Upper lobe of left lung (tissue), 6 donors: ENCODE measurements around the gene TMEM221. TPM values are rescaled to one million over a fixed set of nuclear protein-coding genes. Genes with fewer than 3 reads are reported as not detected.
A peak's percentile ranks its signal among the peaks of the same experiment; 100 is the strongest.

Source experiments
- ATAC-seq, 2 donors: fragments of 200-7000 bp; cut with Tn5 transposase; one replicate each; pipeline ENCODE4 v1.9.1; 2022; ENCODE audit warnings: mild to moderate bottlenecking in 2 of 2, moderate library complexity in 2 of 2; ENCODE audit not compliant: low FRiP score in 2 of 2
- DNase-seq, 2 donors: peaks; one replicate each; pipeline ENCODE4 v3.0.0-alpha.2; 2019 to 2020
- H3K27ac ChIP-seq, 4 donors: fragments of 200-600 bp; sonication (generic); one replicate each; pipeline ENCODE4 v1.5.1; 2016 to 2019
- H3K27me3 ChIP-seq, 4 donors: fragments of 200-600 bp; sonication (generic); one replicate each; pipeline ENCODE4 v1.5.1; 2017 to 2019
- H3K36me3 ChIP-seq, 4 donors: fragments of 200-600 bp; sonication (generic); one replicate each; pipeline ENCODE4 v1.5.1; 2016 to 2019
- H3K4me1 ChIP-seq, 4 donors: fragments of 200-600 bp; sonication (generic); one replicate each; pipeline ENCODE4 v1.5.1; 2018 to 2019
- H3K4me3 ChIP-seq, 4 donors: fragments of 200-600 bp; sonication (generic); one replicate each; pipeline ENCODE4 v1.5.1; 2017 to 2019; ENCODE audit warnings: mild to moderate bottlenecking in 2 of 4, moderate library complexity in 1 of 4
- H3K9me3 ChIP-seq, 4 donors: fragments of 200-600 bp; sonication (generic); one replicate each; pipeline ENCODE4 v1.5.1; 2018 to 2019
- CTCF ChIP-seq, 6 experiments: fragments of 450-650 bp in 4 of 6; fragments of 200-600 bp in 2 of 6; sonication (generic) in 2 of 6; IDR thresholded peaks; one replicate each; pipeline ENCODE4 v1.5.1; 2016 to 2019; ENCODE audit warnings: antibody characterized with exemption in 6 of 6
- EP300 ChIP-seq, 4 donors: sonication (generic); formaldehyde crosslinking; IDR thresholded peaks; one replicate each; pipeline ENCODE4 v1.5.1; 2017; ENCODE audit warnings: antibody characterized with exemption in 4 of 4, control low read depth in 2 of 4
- POLR2A ChIP-seq, 4 donors: fragments of 450-650 bp; IDR thresholded peaks; one replicate each; pipeline ENCODE4 v1.5.1; 2016 to 2017; ENCODE audit warnings: antibody characterized with exemption in 4 of 4, mild to moderate bottlenecking in 2 of 4
- POLR2AphosphoS5 ChIP-seq, 2 donors: sonication (generic); formaldehyde crosslinking; IDR thresholded peaks; one replicate each; pipeline ENCODE4 v1.5.1; 2017; ENCODE audit warnings: antibody characterized with exemption in 2 of 2
- WGBS, 2 donors: methylation state at CpG; one replicate each; pipeline ENCODE4 v1.1.5; 2017 to 2018; 5-methylcytosine and 5-hydroxymethylcytosine counted together
- total RNA-seq, 6 donors: library from RNA; depleted of rRNA in 4 of 6; stranded (reverse); fragments of >200 nt in 4 of 6; gene quantifications; one replicate each; pipeline versions ENCODE4 v1.1.0 to v1.2.1, GENCODE V29; 2016 to 2021
- donor health status: DM: no; HTN: no; CAD: no; lungs with moderate emphysema.
- donor health status: DM: no; HTN: yes; CAD: no; lungs with severe emphysema.

The TMEM221 gene
- total RNA-seq, 6 donors from 2014 or later: 0.14 TPM; not detected in 5

DNA sequence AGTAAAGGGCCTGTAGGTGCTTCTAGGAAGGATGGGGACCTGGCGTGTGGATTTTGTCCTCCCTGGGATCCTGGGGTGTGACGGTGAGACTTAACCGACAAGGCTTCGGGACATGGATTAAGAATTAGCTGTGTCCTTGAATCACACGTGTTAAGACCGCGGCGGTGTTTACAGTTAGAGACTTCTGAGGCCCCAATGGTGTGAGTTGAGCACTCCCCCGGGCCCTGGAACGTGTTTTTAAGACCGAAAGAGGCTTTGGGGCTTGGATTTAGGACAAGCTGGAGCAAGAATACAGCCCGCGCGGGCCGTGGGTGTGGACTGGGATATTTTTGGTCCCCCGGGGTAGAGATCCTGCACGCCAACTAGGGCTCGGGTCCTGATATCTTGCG lies 20.6 kb upstream of the TMEM221 start:
- H3K36me3 ChIP-seq: no peaks in the 10 kb centered on the region
- peak overlapping the region; percentile 91 to 98 (median 96) for H3K4me3 ChIP-seq
- H3K27ac ChIP-seq: peak overlapping the region; percentile 70 to 90 (median 86)
- no peak for ATAC-seq
- H3K4me1 ChIP-seq: peaks cover 23 to 55% (median 31%) of the 10 kb centered on the region in 4 donors
- no peak for TF ChIP-seq POLR2AphosphoS5 (IDR thresholded peaks at IDR 0.05)
- TF ChIP-seq POLR2A (IDR thresholded peaks at IDR 0.05): no peak
- TF ChIP-seq EP300 (IDR thresholded peaks at IDR 0.05): no peak
- no peak for TF ChIP-seq CTCF (IDR thresholded peaks at IDR 0.05)
- H3K27me3 ChIP-seq: no peaks in the 10 kb centered on the region
- no peak for DNase-seq
- no peaks in the 10 kb centered on the region for H3K9me3 ChIP-seq
- 2 to 6% methylated on average over 8 to 18 of the region's 19 CpGs for WGBS, 2 donors

DNA sequence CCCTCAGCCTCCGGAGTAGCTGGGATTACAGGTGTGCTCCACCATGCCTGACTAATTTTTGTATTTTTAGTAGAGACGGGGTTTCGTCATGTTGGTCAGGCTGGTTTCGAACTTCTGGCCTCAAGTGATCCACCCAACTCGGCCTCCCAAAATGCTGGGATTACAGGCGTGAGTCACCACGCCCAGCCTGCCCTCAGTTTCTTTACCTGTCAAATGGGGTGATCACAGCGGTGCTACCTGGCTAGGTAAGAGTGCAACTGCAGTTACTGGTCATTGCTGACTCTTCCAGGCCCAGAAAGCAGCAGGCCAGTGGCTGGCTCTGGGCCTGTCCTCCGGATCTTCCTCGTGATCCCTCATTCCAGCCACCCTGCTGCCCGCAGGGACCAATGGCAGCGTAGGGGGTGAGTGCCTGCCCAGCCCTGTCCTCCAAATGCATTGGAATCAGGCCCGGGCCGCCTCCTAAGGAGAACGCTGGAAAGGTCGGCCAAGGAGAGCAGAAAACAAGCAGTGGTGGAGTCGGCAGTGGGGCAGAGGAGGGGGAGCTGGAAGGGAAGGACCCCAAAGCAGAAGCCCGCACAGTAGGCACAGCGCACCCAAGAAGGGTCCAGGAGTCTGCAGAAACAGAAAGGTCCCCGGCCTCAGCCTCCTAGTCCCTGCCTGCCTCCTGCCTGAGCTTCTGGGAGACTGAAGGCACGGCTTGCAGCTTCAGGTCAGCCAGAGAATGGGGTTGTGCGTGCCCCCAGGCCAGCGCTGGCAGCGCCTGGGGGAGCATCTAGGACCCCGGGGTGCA lies 20.0 kb upstream of the TMEM221 start:
- Histone ChIP-seq H3K36me3 (no peaks in the 10 kb centered on the region), H3K9me3 (no peaks in the 10 kb centered on the region), H3K27me3 (no peaks in the 10 kb centered on the region), H3K4me3 (peak overlapping the region in 3 of 4 donors; percentile 91 to 98 (median 97)), H3K4me1 (peaks cover 23 to 55% (median 31%) of the 10 kb centered on the region in 4 donors), H3K27ac (peak overlapping the region; percentile 70 to 90 (median 86))
- 66 to 90% methylated on average over 10 to 20 of the region's 25 CpGs for WGBS, 2 donors
- DNase-seq: peak; percentile 76 to 86
- peak in 1 of 2 donors; percentile 32 for TF ChIP-seq POLR2AphosphoS5 (IDR thresholded peaks at IDR 0.05)
- no peak for TF ChIP-seq EP300 (IDR thresholded peaks at IDR 0.05)
- peak in 1 of 4 donors; percentile 55 for TF ChIP-seq POLR2A (IDR thresholded peaks at IDR 0.05)
- TF ChIP-seq CTCF (IDR thresholded peaks at IDR 0.05): no peak
- ATAC-seq: peak in 1 of 2 donors; percentile 23

GRCh38 chr19:17467471-17468301 lies 19.2 kb upstream of the TMEM221 start:
- no peak for TF ChIP-seq EP300 (IDR thresholded peaks at IDR 0.05)
- TF ChIP-seq POLR2A (IDR thresholded peaks at IDR 0.05): no peak
- no peak for TF ChIP-seq POLR2AphosphoS5 (IDR thresholded peaks at IDR 0.05)
- TF ChIP-seq CTCF (IDR thresholded peaks at IDR 0.05): no peak
- DNase-seq (no peak), ATAC-seq (no peak)
- H3K27ac ChIP-seq: peak overlapping the region in 3 of 4 donors; percentile 70 to 90 (median 87)
- no peaks in the 10 kb centered on the region for H3K9me3 ChIP-seq
- no peaks in the 10 kb centered on the region for H3K27me3 ChIP-seq
- no peaks in the 10 kb centered on the region for H3K36me3 ChIP-seq
- H3K4me1 ChIP-seq: peaks cover 19 to 47% (median 28%) of the 10 kb centered on the region in 4 donors
- WGBS, 2 donors: 65 to 80% methylated on average over 12 of the region's 12 CpGs
- H3K4me3 ChIP-seq: no peak overlapping the region

DNA sequence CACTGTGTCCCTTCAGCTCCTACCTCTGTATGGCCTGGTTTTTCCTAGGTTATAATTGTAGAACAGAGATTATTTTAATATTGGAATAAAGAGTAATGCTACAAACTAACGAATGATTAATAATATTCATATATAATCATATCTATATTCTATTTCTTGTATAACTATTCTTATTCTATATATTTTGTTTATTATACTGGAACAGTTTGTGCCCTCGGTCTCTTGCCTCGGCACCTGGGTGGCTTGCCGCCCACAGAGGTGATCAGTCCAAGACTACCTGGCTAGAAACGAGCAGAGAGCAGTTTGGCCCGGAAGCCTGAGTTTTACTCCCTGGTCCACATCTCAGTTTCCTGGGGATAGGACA lies 18.0 kb upstream of the TMEM221 start:
- no peak overlapping the region for H3K27ac ChIP-seq
- 44 to 52% methylated on average over 6 of the region's 6 CpGs for WGBS, 2 donors
- H3K4me1 ChIP-seq: peaks cover 19 to 35% (median 23%) of the 10 kb centered on the region in 4 donors
- no peak for TF ChIP-seq POLR2AphosphoS5 (IDR thresholded peaks at IDR 0.05)
- TF ChIP-seq CTCF (IDR thresholded peaks at IDR 0.05): peak in 1 of 6 experiments; percentile 10
- ATAC-seq: no peak
- no peaks in the 10 kb centered on the region for H3K36me3 ChIP-seq
- H3K4me3 ChIP-seq: no peak overlapping the region
- H3K9me3 ChIP-seq: no peaks in the 10 kb centered on the region
- H3K27me3 ChIP-seq: no peaks in the 10 kb centered on the region
- no peak for DNase-seq
